GM23338 (cell line): ENCODE results near the gene DMRTB1. TPM values are rescaled to one million over a fixed set of nuclear protein-coding genes. Genes with fewer than 3 reads are reported as not detected.

Source experiments
- ATAC-seq: fragments of 200-7000 bp; cut with Tn5 transposase; 3 replicates; pipeline ENCODE4 v1.9.1; 2020
- DNase-seq: peaks from one replicate; pipeline ENCODE4 v3.0.0-alpha.2; 2015; ENCODE audit warnings: low spot score
- H2AFZ ChIP-seq: fragments of 200-600 bp; sonication (generic); 2 replicates; pipeline ENCODE4 v1.8.0; 2016; ENCODE audit warnings: antibody characterized with exemption, mild to moderate bottlenecking, moderate library complexity
- H3F3A ChIP-seq: fragments of 200-600 bp; sonication (generic); replicated peaks from 2 replicates; pipeline ENCODE4 v1.8.0; 2017; ENCODE audit warnings: antibody characterized with exemption, mixed run types, low read depth
- H3K27ac ChIP-seq: fragments of 200-600 bp; sonication (generic); 2 replicates; pipeline ENCODE4 v1.6.1; 2016; ENCODE audit warnings: low read depth
- H3K27me3 ChIP-seq: fragments of 200-600 bp; sonication (generic); 2 replicates; pipeline ENCODE4 v1.8.0; 2016; ENCODE audit warnings: mild to moderate bottlenecking, mixed run types, moderate library complexity; ENCODE audit not compliant: insufficient read depth
- H3K36me3 ChIP-seq: fragments of 200-600 bp; sonication (generic); 2 replicates; pipeline ENCODE4 v1.8.0; 2016; ENCODE audit warnings: mild to moderate bottlenecking; ENCODE audit not compliant: insufficient read depth
- H3K4me1 ChIP-seq: fragments of 200-600 bp; sonication (generic); 2 replicates; pipeline ENCODE4 v1.8.0; 2016; ENCODE audit warnings: mild to moderate bottlenecking, moderate library complexity; ENCODE audit not compliant: insufficient read depth
- H3K4me2 ChIP-seq: fragments of 200-600 bp; sonication (generic); 2 replicates; pipeline ENCODE4 v1.7.1; 2017; ENCODE audit warnings: mixed run types
- H3K4me3 ChIP-seq: fragments of 200-600 bp; sonication (generic); 2 replicates; pipeline ENCODE4 v1.6.1; 2016; ENCODE audit warnings: mixed run types
- H3K79me2 ChIP-seq: fragments of 200-600 bp; sonication (generic); replicated peaks from 2 replicates; pipeline ENCODE4 v1.8.0; 2017; ENCODE audit warnings: mild to moderate bottlenecking; ENCODE audit not compliant: insufficient read depth
- H3K9me2 ChIP-seq: fragments of 200-600 bp; sonication (generic); 2 replicates; pipeline ENCODE4 v1.8.0; 2017; ENCODE audit not compliant: insufficient read depth
- H4K20me1 ChIP-seq: fragments of 200-600 bp; sonication (generic); replicated peaks from 2 replicates; pipeline ENCODE4 v1.8.0; 2017; ENCODE audit warnings: mild to moderate bottlenecking; ENCODE audit not compliant: insufficient read depth
- H3K27ac Mint-ChIP-seq: 2 replicates; pipeline ENCODE4 v1.8.0; 2020; ENCODE audit warnings: inconsistent platforms, mild to moderate bottlenecking, moderate library complexity, mixed read lengths
- H3K27me3 Mint-ChIP-seq: 3 replicates; pipeline ENCODE4 v1.8.0; 2022; ENCODE audit warnings: low read depth, mild to moderate bottlenecking, moderate library complexity, mixed read lengths, inconsistent platforms; ENCODE audit not compliant: insufficient read depth, poor library complexity
- H3K36me3 Mint-ChIP-seq: 3 replicates; pipeline ENCODE4 v1.8.0; 2021; ENCODE audit warnings: low read depth, mild to moderate bottlenecking, inconsistent platforms, moderate library complexity, mixed read lengths
- H3K4me1 Mint-ChIP-seq: 3 replicates; pipeline ENCODE4 v1.8.0; 2020; ENCODE audit warnings: mild to moderate bottlenecking, inconsistent platforms, mixed read lengths
- H3K4me3 Mint-ChIP-seq: 3 replicates; pipeline ENCODE4 v1.8.0; 2021; ENCODE audit warnings: moderate library complexity, mild to moderate bottlenecking, inconsistent platforms, mixed read lengths
- H3K9me3 Mint-ChIP-seq: 3 replicates; pipeline ENCODE4 v1.8.0; 2020; ENCODE audit warnings: moderate library complexity, mild to moderate bottlenecking, inconsistent platforms, mixed read lengths
- CREB1 ChIP-seq: fragments of 250-450 bp; sonication (Bioruptor Pico); IDR thresholded peaks from 2 replicates; pipeline ENCODE4 v1.5.0; 2020; ENCODE audit warnings: low read depth, mild to moderate bottlenecking, moderate library complexity
- EZH2 ChIP-seq: fragments of 200-600 bp; sonication (generic); IDR thresholded peaks from one replicate; pipeline ENCODE4 v1.8.0; 2017; ENCODE audit warnings: antibody characterized with exemption, mild to moderate bottlenecking, low read depth; ENCODE audit not compliant: unreplicated experiment
- EZH2phosphoT487 ChIP-seq: fragments of 200-600 bp; sonication (generic); IDR thresholded peaks from one replicate; pipeline ENCODE4 v1.8.1; 2018; ENCODE audit warnings: antibody characterized with exemption; ENCODE audit not compliant: unreplicated experiment
- JUNB ChIP-seq: IDR thresholded peaks from one replicate; pipeline ENCODE4 v1.6.1; 2016; ENCODE audit warnings: antibody characterized with exemption; ENCODE audit not compliant: unreplicated experiment
- NANOG ChIP-seq: IDR thresholded peaks from 2 replicates; pipeline ENCODE4 v1.6.1; 2016; ENCODE audit warnings: antibody characterized with exemption, borderline replicate concordance
- POLR2AphosphoS5 ChIP-seq: IDR thresholded peaks from 2 replicates; pipeline ENCODE4 v1.6.1; 2016; ENCODE audit warnings: antibody characterized with exemption, low read depth
- STAT1 ChIP-seq: IDR thresholded peaks from one replicate; pipeline ENCODE4 v1.6.1; 2016; ENCODE audit warnings: antibody characterized with exemption; ENCODE audit not compliant: unreplicated experiment
- ZNF114 ChIP-seq: fragments of 250-450 bp; sonication (Bioruptor Pico); IDR thresholded peaks from 2 replicates; pipeline ENCODE4 v1.5.0; 2020; ENCODE audit warnings: mild to moderate bottlenecking, moderate library complexity
- ZNF331 ChIP-seq: fragments of 250-450 bp; sonication (Bioruptor Pico); IDR thresholded peaks from 2 replicates; pipeline ENCODE4 v1.5.0; 2020; ENCODE audit warnings: low read depth, mild to moderate bottlenecking, moderate library complexity
- polyA plus RNA-seq: library from polyadenylated mRNA; unstranded; fragments of >200 nt; fragmentation: Nextera tagmentation; extraction: Ambion mirVana; gene quantifications from 2 replicates; pipeline ENCODE4 v1.2.1, GENCODE V29; 2016
- total RNA-seq: library from RNA; depleted of rRNA; stranded (reverse); fragments of >200 nt; shearing (Covaris generic); gene quantifications from 2 replicates; pipeline ENCODE4 v1.2.3, GENCODE V29; 2014
- TF ChIP-seq, protein P1 (sequence below): fragments of 250-450 bp; sonication (Bioruptor Pico); IDR thresholded peaks from 2 replicates; pipeline ENCODE4 v1.5.0; 2020; ENCODE audit warnings: mild to moderate bottlenecking, moderate library complexity
- TF ChIP-seq, protein P2 (sequence below): IDR thresholded peaks from one replicate; pipeline ENCODE4 v1.6.1; 2018; ENCODE audit warnings: antibody characterized with exemption; ENCODE audit not compliant: unreplicated experiment
- TF ChIP-seq, protein P3 (sequence below), 2 experiments: fragments of 200-600 bp in 1 of 2; sonication (generic) in 1 of 2; conservative IDR thresholded peaks; 2 replicates each; pipeline versions ENCODE4 v1.5.1 to v1.6.1; 2016 to 2017; ENCODE audit warnings: antibody characterized with exemption in 2 of 2, low read depth in 2 of 2, mild to moderate bottlenecking in 2 of 2, moderate library complexity in 1 of 2
- TF ChIP-seq, protein P4 (sequence below): IDR thresholded peaks from 2 replicates; pipeline ENCODE4 v1.6.1; 2016; ENCODE audit warnings: antibody characterized with exemption

DMRTB1 gene
- total and polyA plus RNA-seq, 2 experiments from 2014 or later = 0.27 to 1.2 TPM

DNA sequence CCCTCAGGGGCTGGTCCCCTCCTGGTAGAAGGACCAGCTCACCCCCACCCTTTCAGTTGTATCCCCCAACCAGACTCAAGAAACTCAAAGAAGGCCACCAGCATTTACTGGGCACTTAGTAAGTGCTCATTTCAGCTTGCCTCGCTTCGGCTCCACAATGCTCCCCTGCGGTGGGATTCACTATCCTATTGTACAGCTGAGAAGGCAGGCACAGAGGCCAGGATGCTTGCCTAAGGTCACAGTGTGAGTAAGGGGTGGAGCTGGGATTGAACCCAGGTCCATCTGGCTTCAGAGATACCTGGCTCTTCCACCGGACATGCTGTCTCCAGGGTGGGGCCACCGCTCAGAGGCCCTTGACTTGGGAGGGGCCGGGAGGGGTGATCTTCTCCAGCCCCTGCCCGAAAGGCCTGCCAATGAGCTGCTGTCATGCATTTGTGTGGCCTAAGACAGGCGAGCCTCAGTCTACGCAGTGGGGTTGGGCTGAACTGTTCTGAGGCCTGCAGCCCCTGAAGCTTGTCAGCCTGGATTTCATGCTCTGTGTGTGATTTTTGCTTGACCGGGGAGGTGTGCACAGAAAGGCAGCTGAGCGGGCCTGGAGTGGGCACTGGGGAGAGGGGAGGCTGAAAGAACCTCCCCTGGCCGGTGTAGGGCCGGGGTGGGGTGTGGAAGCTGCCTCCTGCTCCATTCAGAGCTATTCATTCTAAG lies 48.1 kb downstream of the DMRTB1 start:
- Histone ChIP-seq H2AFZ (no peak overlapping the region), H3K27me3 (no peaks in the 10 kb centered on the region), H3K4me1 (peaks cover 5% of the 10 kb centered on the region; the same call in 1 of the 2 replicates), H3K4me2 (no peak overlapping the region), H3K4me3 (no peak overlapping the region), H3K27ac (no peak overlapping the region), H3K79me2 (no peaks in the 10 kb centered on the region), H3K36me3 (no peaks in the 10 kb centered on the region), H3F3A (no peaks in the 10 kb centered on the region), H4K20me1 (no peaks in the 10 kb centered on the region), H3K9me2 (no peaks in the 10 kb centered on the region)
- Mint-ChIP-seq H3K36me3 (no peaks in the 10 kb centered on the region; the same call in 2 of the 3 replicates), H3K9me3 (no peaks in the 10 kb centered on the region; the same call in 2 of the 3 replicates), H3K4me1 (peaks cover 20% of the 10 kb centered on the region), H3K27ac (no peak overlapping the region), H3K4me3 (no peak overlapping the region), H3K27me3 (peaks cover 7% of the 10 kb centered on the region)
- ATAC-seq (peak; percentile 20), DNase-seq (no peak)
- TF ChIP-seq, protein P1, sequence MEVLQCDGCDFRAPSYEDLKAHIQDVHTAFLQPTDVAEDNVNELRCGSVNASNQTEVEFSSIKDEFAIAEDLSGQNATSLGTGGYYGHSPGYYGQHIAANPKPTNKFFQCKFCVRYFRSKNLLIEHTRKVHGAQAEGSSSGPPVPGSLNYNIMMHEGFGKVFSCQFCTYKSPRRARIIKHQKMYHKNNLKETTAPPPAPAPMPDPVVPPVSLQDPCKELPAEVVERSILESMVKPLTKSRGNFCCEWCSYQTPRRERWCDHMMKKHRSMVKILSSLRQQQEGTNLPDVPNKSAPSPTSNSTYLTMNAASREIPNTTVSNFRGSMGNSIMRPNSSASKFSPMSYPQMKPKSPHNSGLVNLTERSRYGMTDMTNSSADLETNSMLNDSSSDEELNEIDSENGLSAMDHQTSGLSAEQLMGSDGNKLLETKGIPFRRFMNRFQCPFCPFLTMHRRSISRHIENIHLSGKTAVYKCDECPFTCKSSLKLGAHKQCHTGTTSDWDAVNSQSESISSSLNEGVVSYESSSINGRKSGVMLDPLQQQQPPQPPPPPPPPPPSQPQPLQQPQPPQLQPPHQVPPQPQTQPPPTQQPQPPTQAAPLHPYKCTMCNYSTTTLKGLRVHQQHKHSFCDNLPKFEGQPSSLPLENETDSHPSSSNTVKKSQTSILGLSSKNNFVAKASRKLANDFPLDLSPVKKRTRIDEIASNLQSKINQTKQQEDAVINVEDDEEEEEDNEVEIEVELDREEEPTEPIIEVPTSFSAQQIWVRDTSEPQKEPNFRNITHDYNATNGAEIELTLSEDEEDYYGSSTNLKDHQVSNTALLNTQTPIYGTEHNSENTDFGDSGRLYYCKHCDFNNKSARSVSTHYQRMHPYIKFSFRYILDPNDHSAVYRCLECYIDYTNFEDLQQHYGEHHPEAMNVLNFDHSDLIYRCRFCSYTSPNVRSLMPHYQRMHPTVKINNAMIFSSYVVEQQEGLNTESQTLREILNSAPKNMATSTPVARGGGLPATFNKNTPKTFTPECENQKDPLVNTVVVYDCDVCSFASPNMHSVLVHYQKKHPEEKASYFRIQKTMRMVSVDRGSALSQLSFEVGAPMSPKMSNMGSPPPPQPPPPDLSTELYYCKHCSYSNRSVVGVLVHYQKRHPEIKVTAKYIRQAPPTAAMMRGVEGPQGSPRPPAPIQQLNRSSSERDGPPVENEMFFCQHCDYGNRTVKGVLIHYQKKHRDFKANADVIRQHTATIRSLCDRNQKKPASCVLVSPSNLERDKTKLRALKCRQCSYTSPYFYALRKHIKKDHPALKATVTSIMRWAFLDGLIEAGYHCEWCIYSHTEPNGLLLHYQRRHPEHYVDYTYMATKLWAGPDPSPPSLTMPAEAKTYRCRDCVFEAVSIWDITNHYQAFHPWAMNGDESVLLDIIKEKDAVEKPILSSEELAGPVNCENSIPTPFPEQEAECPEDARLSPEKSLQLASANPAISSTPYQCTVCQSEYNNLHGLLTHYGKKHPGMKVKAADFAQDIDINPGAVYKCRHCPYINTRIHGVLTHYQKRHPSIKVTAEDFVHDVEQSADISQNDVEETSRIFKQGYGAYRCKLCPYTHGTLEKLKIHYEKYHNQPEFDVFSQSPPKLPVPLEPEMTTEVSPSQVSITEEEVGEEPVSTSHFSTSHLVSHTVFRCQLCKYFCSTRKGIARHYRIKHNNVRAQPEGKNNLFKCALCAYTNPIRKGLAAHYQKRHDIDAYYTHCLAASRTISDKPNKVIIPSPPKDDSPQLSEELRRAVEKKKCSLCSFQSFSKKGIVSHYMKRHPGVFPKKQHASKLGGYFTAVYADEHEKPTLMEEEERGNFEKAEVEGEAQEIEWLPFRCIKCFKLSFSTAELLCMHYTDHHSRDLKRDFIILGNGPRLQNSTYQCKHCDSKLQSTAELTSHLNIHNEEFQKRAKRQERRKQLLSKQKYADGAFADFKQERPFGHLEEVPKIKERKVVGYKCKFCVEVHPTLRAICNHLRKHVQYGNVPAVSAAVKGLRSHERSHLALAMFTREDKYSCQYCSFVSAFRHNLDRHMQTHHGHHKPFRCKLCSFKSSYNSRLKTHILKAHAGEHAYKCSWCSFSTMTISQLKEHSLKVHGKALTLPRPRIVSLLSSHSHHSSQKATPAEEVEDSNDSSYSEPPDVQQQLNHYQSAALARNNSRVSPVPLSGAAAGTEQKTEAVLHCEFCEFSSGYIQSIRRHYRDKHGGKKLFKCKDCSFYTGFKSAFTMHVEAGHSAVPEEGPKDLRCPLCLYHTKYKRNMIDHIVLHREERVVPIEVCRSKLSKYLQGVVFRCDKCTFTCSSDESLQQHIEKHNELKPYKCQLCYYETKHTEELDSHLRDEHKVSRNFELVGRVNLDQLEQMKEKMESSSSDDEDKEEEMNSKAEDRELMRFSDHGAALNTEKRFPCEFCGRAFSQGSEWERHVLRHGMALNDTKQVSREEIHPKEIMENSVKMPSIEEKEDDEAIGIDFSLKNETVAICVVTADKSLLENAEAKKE = no peak
- TF ChIP-seq JUNB = no peak
- TF ChIP-seq EZH2phosphoT487 = no peak
- no peak for TF ChIP-seq STAT1
- TF ChIP-seq, protein P2, sequence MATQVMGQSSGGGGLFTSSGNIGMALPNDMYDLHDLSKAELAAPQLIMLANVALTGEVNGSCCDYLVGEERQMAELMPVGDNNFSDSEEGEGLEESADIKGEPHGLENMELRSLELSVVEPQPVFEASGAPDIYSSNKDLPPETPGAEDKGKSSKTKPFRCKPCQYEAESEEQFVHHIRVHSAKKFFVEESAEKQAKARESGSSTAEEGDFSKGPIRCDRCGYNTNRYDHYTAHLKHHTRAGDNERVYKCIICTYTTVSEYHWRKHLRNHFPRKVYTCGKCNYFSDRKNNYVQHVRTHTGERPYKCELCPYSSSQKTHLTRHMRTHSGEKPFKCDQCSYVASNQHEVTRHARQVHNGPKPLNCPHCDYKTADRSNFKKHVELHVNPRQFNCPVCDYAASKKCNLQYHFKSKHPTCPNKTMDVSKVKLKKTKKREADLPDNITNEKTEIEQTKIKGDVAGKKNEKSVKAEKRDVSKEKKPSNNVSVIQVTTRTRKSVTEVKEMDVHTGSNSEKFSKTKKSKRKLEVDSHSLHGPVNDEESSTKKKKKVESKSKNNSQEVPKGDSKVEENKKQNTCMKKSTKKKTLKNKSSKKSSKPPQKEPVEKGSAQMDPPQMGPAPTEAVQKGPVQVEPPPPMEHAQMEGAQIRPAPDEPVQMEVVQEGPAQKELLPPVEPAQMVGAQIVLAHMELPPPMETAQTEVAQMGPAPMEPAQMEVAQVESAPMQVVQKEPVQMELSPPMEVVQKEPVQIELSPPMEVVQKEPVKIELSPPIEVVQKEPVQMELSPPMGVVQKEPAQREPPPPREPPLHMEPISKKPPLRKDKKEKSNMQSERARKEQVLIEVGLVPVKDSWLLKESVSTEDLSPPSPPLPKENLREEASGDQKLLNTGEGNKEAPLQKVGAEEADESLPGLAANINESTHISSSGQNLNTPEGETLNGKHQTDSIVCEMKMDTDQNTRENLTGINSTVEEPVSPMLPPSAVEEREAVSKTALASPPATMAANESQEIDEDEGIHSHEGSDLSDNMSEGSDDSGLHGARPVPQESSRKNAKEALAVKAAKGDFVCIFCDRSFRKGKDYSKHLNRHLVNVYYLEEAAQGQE = no peak
- TF ChIP-seq, protein P3, sequence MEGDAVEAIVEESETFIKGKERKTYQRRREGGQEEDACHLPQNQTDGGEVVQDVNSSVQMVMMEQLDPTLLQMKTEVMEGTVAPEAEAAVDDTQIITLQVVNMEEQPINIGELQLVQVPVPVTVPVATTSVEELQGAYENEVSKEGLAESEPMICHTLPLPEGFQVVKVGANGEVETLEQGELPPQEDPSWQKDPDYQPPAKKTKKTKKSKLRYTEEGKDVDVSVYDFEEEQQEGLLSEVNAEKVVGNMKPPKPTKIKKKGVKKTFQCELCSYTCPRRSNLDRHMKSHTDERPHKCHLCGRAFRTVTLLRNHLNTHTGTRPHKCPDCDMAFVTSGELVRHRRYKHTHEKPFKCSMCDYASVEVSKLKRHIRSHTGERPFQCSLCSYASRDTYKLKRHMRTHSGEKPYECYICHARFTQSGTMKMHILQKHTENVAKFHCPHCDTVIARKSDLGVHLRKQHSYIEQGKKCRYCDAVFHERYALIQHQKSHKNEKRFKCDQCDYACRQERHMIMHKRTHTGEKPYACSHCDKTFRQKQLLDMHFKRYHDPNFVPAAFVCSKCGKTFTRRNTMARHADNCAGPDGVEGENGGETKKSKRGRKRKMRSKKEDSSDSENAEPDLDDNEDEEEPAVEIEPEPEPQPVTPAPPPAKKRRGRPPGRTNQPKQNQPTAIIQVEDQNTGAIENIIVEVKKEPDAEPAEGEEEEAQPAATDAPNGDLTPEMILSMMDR (conservative IDR thresholded peaks at IDR 0.05; ENCODE audit: low read depth in 2 of 2) = no peak
- TF ChIP-seq ZNF331 = no peak
- TF ChIP-seq NANOG = no peak
- no peak for TF ChIP-seq POLR2AphosphoS5
- no peak for TF ChIP-seq ZNF114 (CRISPR knock-in tag)
- no peak for TF ChIP-seq EZH2
- no peak for TF ChIP-seq CREB1 (CRISPR knock-in tag)
- TF ChIP-seq, protein P4, sequence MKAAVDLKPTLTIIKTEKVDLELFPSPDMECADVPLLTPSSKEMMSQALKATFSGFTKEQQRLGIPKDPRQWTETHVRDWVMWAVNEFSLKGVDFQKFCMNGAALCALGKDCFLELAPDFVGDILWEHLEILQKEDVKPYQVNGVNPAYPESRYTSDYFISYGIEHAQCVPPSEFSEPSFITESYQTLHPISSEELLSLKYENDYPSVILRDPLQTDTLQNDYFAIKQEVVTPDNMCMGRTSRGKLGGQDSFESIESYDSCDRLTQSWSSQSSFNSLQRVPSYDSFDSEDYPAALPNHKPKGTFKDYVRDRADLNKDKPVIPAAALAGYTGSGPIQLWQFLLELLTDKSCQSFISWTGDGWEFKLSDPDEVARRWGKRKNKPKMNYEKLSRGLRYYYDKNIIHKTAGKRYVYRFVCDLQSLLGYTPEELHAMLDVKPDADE = no peak
